AG04450 (cell line): ENCODE measurements around the gene RAPGEF5. TPM values are rescaled to one million over a fixed set of nuclear protein-coding genes. Genes with fewer than 3 reads are reported as not detected.

Experiments used
- CTCF ChIA-PET: fragments of 300-600, 350-600 bp; formaldehyde crosslinking; extraction: SDS; loops from one replicate; lab custom pipeline; 2022; ENCODE audit warnings: antibody characterized with exemption, inconsistent platforms; lab: Charles Lee
- POLR2A ChIA-PET: fragments of 350-600 bp; formaldehyde crosslinking; extraction: SDS; loops from one replicate; lab custom pipeline; 2021; ENCODE audit warnings: antibody characterized with exemption, inconsistent platforms; lab: Yijun Ruan, JAX
- DNase-seq: peaks from one replicate; pipeline ENCODE4 v3.0.0-alpha.2; 2011; ENCODE audit warnings: low read depth, low spot score
- H3K27ac ChIP-seq: one replicate; pipeline ENCODE4 v1.5.1; 2012; ENCODE audit warnings: low read depth, low read length, control low read depth
- H3K27me3 ChIP-seq: one replicate; pipeline ENCODE4 v1.6.0; 2012; ENCODE audit warnings: low read length; ENCODE audit not compliant: control insufficient read depth, insufficient read depth
- H3K4me3 ChIP-seq: 2 replicates; pipeline ENCODE4 v1.5.1; 2011; ENCODE audit warnings: mild to moderate bottlenecking, low read depth, low read length, control low read depth
- H3K9me3 ChIP-seq: 2 replicates; pipeline ENCODE4 v1.5.1; 2012; ENCODE audit warnings: low read length; ENCODE audit not compliant: control insufficient read depth, insufficient read depth
- CTCF ChIP-seq: IDR thresholded peaks from 2 replicates; pipeline ENCODE4 v1.5.1; 2011; ENCODE audit warnings: low read depth, low read length, control low read depth, inconsistent platforms
- polyA plus RNA-seq: library from polyadenylated mRNA; depleted of rRNA; stranded (reverse); fragments of >200 nt; gene quantifications from 2 replicates; pipeline ENCODE4 v1.2.3, GENCODE V29; 2011

RAPGEF5 gene
- polyA plus RNA-seq, 1 experiment, result 0.16 TPM

GRCh38 chr7:22270371-22270770 is 86.6 kb downstream of the RAPGEF5 start:
- CTCF ChIA-PET, result interaction anchor here (0.5 kb wide), 1 partner anchor 28 kb away, joined by 3 read pairs; no protein-coding TSS in a partner anchor
- H3K4me3 ChIP-seq, result no peak overlapping the region
- H3K27ac ChIP-seq, result no peak overlapping the region
- POLR2A ChIA-PET, result no interaction called here
- DNase-seq, result no peak
- no peaks in the 10 kb centered on the region for H3K9me3 ChIP-seq
- H3K27me3 ChIP-seq, result no peaks in the 10 kb centered on the region
- TF ChIP-seq CTCF, result no peak

GRCh38 chr7:22269963-22270362 is 87.0 kb downstream of the RAPGEF5 start:
- ChIA-PET POLR2A (no interaction called here), CTCF (interaction anchor here (0.5 kb wide), 1 partner anchor 29 kb away, joined by 3 read pairs; no protein-coding TSS in a partner anchor)
- DNase-seq, result no peak
- no peak overlapping the region for H3K27ac ChIP-seq
- no peaks in the 10 kb centered on the region for H3K27me3 ChIP-seq
- no peaks in the 10 kb centered on the region for H3K9me3 ChIP-seq
- TF ChIP-seq CTCF, result no peak
- H3K4me3 ChIP-seq, result no peak overlapping the region

- Histone ChIP-seq H3K27me3 (no peaks in the 10 kb centered on the region), H3K9me3 (no peaks in the 10 kb centered on the region), H3K27ac (no peak overlapping the region), H3K4me3 (no peak overlapping the region)
- DNase-seq, result no peak
- POLR2A ChIA-PET, result no interaction called here
- CTCF ChIA-PET, result interaction anchor here (0.6 to 1.1 kb wide), 2 partner anchors 159 to 1496 kb away, joined by 4 to 6 read pairs; no protein-coding TSS in a partner anchor
- no peak for TF ChIP-seq CTCF
These were observed 88.0 kb downstream of the RAPGEF5 start for GRCh38 chr7:22268884-22269421.

GRCh38 chr7:22267930-22268615 is 88.9 kb downstream of the RAPGEF5 start:
- H3K27me3 ChIP-seq, result no peaks in the 10 kb centered on the region
- no peak for TF ChIP-seq CTCF
- H3K9me3 ChIP-seq, result no peaks in the 10 kb centered on the region
- H3K27ac ChIP-seq, result no peak overlapping the region
- no peak for DNase-seq
- ChIA-PET POLR2A (no interaction called here), CTCF (interaction anchor here (1.1 kb wide), 1 partner anchor 158 kb away, joined by 4 read pairs; no protein-coding TSS in a partner anchor)
- no peak overlapping the region for H3K4me3 ChIP-seq

- Histone ChIP-seq H3K9me3 (no peaks in the 10 kb centered on the region), H3K27ac (no peak overlapping the region), H3K27me3 (no peaks in the 10 kb centered on the region), H3K4me3 (no peak overlapping the region)
- no peak for TF ChIP-seq CTCF
- CTCF ChIA-PET, result interaction anchor here (1.7 kb wide), 1 partner anchor 152 kb away, joined by 8 read pairs; no protein-coding TSS in a partner anchor
- DNase-seq, result no peak
- POLR2A ChIA-PET, result interaction anchor here (0.6 kb wide), 1 partner anchor 205 kb away, joined by 3 read pairs; no protein-coding TSS in a partner anchor
These were observed 94.4 kb downstream of the RAPGEF5 start for GRCh38 chr7:22262538-22262937.
